Measurements from ENCODE around the gene ADSL. TPM values are rescaled to one million over a fixed set of nuclear protein-coding genes. Genes with fewer than 3 reads are reported as not detected.

Gene ADSL
- total and polyA plus RNA-seq, 11 donors, result 35.5 to 131 (median 52.0) TPM

DNA sequence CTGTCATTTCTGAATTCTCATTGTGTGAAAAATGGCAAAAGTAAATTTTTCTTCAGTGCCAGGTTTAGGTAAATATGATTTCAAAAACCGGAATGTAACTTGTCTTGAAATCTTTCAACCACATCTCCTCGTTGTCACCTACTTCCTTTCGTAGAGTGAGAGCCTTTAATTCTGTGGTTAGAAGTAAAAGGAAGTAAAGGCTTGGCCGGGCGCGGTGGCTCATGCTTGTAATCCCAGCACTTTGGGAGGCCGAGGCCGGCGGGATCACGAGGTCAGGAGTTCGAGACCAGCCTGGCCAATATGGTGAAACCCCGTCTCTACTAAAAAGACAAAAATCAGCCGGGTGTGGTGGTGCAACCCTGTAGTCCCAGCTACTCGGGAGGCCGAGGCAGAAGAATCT lies 53.9 kb downstream of the ADSL start:
- ATAC-seq (no peak), DNase-seq (no peak)
- Histone ChIP-seq H3K9me3 (no peaks in the 10 kb centered on the region), H3K36me3 (peaks cover 0 to 59% (median 40%) of the 10 kb centered on the region in 9 donors), H3K4me3 (no peak overlapping the region), H3K4me1 (peaks cover 0 to 48% (median 8%) of the 10 kb centered on the region in 12 donors), H3K27ac (peak overlapping the region in 3 of 12 donors; percentile 1 to 42 (median 10)), H3K27me3 (no peaks in the 10 kb centered on the region)
- intact Hi-C loops (cut with DNase I), result no loop called here
- TF ChIP-seq POLR2A (IDR thresholded peaks at IDR 0.05), result no peak
- TF ChIP-seq, protein P1, sequence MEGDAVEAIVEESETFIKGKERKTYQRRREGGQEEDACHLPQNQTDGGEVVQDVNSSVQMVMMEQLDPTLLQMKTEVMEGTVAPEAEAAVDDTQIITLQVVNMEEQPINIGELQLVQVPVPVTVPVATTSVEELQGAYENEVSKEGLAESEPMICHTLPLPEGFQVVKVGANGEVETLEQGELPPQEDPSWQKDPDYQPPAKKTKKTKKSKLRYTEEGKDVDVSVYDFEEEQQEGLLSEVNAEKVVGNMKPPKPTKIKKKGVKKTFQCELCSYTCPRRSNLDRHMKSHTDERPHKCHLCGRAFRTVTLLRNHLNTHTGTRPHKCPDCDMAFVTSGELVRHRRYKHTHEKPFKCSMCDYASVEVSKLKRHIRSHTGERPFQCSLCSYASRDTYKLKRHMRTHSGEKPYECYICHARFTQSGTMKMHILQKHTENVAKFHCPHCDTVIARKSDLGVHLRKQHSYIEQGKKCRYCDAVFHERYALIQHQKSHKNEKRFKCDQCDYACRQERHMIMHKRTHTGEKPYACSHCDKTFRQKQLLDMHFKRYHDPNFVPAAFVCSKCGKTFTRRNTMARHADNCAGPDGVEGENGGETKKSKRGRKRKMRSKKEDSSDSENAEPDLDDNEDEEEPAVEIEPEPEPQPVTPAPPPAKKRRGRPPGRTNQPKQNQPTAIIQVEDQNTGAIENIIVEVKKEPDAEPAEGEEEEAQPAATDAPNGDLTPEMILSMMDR (IDR thresholded peaks at IDR 0.05), result no peak
- WGBS, 4 donors, result 86 to 95% (median 92%) methylated on average over 15 of the region's 15 CpGs

DNA sequence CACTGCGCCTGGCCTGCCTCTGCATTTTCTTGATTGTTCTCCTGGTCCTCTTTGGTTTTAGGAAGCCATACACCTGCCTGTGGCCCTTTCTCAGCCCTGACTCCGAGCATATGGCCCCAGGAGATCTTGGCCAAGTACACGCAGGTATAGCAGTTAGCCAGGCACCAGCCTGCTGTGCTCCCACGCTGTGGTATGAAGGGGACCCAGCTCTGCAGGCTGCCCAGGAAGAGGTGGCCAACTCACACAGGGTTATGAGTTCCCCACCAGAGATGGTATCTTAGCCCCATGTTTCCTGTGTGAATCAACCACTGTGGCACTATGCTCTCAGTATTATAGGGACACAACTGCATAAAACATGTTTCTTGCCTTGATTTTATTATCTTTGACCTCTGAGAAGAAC lies 55.2 kb downstream of the ADSL start:
- Histone ChIP-seq H3K9me3 (no peaks in the 10 kb centered on the region), H3K27me3 (no peaks in the 10 kb centered on the region), H3K4me3 (no peak overlapping the region), H3K4me1 (peaks cover 0 to 42% (median 6%) of the 10 kb centered on the region in 12 donors), H3K36me3 (peaks cover 3 to 64% (median 49%) of the 10 kb centered on the region in 9 donors), H3K27ac (peak overlapping the region in 1 of 12 donors; percentile 21)
- DNase-seq, result no peak
- WGBS, 4 donors, result 91 to 100% (median 95%) methylated on average over 4 of the region's 4 CpGs
- intact Hi-C loops (cut with DNase I), result no loop called here
- ATAC-seq, result no peak
- TF ChIP-seq, protein P1 (IDR thresholded peaks at IDR 0.05), result no peak
- TF ChIP-seq POLR2A (IDR thresholded peaks at IDR 0.05), result no peak

DNA sequence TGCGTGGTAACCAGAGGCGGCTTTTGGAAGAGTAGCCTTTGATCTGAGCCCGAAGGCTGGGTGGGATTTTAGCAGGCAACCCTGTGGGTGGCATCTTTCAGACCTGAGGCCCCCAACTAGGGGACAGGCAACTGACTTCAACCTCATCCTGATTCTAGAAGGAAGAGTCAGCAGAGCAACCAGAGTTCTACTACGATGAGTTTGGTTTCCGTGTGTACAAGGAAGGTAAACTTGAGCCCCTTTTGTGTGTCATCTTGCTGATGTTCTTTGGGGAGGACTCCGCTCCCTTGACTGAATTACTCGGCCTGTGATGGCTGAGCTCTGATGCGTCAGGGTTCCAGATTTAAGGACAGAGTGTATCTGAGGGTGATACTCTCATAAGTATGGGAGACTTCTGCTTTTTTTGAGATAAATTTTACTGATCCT lies 55.7 kb downstream of the ADSL start:
- no peaks in the 10 kb centered on the region for H3K27me3 ChIP-seq
- no peak overlapping the region for H3K4me3 ChIP-seq
- no peak for ATAC-seq
- H3K9me3 ChIP-seq, result no peaks in the 10 kb centered on the region
- intact Hi-C loops (cut with DNase I), result no loop called here
- peaks cover 3 to 69% (median 54%) of the 10 kb centered on the region in 9 donors for H3K36me3 ChIP-seq
- H3K27ac ChIP-seq, result peak overlapping the region in 1 of 12 donors; percentile 21
- TF ChIP-seq, protein P1 (IDR thresholded peaks at IDR 0.05), result no peak
- no peak for TF ChIP-seq POLR2A (IDR thresholded peaks at IDR 0.05)
- H3K4me1 ChIP-seq, result peaks cover 0 to 37% (median 5%) of the 10 kb centered on the region in 12 donors
- 92 to 97% (median 95%) methylated on average over 8 of the region's 8 CpGs for WGBS, 4 donors
- DNase-seq, result no peak

DNA sequence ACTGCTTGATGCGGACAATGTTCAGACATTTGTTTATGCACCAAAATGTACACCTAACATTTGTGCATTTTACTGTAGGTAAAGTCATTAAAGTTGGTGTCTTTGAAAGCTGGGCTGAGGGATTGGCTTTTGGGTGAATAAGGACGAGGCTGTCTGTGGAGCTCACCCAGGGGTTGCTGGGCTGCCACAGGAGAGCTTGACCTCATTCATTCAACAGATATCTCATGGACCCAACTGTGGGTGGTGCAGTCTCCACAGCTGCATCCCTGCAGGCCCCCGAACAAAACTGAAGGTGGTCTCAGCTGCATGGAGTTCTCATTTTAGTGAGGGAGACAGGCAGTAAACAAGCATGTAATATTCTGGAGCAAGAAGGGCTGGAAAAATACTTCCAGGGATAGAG lies 56.8 kb downstream of the ADSL start:
- peaks cover 3 to 80% (median 65%) of the 10 kb centered on the region in 9 donors for H3K36me3 ChIP-seq
- DNase-seq (no peak), ATAC-seq (no peak)
- no peaks in the 10 kb centered on the region for H3K9me3 ChIP-seq
- H3K27me3 ChIP-seq, result no peaks in the 10 kb centered on the region
- TF ChIP-seq, protein P1 (IDR thresholded peaks at IDR 0.05), result no peak
- no peak for TF ChIP-seq POLR2A (IDR thresholded peaks at IDR 0.05)
- no peak overlapping the region for H3K4me3 ChIP-seq
- H3K27ac ChIP-seq, result no peak overlapping the region
- H3K4me1 ChIP-seq, result peaks cover 0 to 27% (median 0%) of the 10 kb centered on the region in 12 donors
- intact Hi-C loops (cut with DNase I), result no loop called here
- 92 to 100% (median 95%) methylated on average over 3 of the region's 3 CpGs for WGBS, 4 donors
